IMR-90 (cell line): ENCODE results near the gene BCCIP. TPM values are rescaled to one million over a fixed set of nuclear protein-coding genes. Genes with fewer than 3 reads are reported as not detected.
A peak's percentile ranks its signal among the peaks of the same experiment; 100 is the strongest.

Experiments
- ATAC-seq: fragments of 200-7000 bp; cut with Tn5 transposase; 2 replicates; pipeline ENCODE4 v1.9.1; 2020; ENCODE audit warnings: low read depth, mild to moderate bottlenecking, moderate library complexity
- BruUV-seq: library from RNA; stranded (reverse); fragments of 400-500 nt; replicated peaks from 2 replicates; lab custom pipeline; 2021; lab: Mats Ljungman, UMichigan
- CTCF ChIA-PET: fragments of 300-600 bp; formaldehyde crosslinking; extraction: SDS; loops from one replicate; lab custom pipeline; 2021; ENCODE audit warnings: antibody characterized with exemption; lab: Yijun Ruan, JAX
- POLR2A ChIA-PET: fragments of 300-600 bp; sonication (Branson Sonifier 250); formaldehyde crosslinking; loops from one replicate; lab custom pipeline; 2022; ENCODE audit warnings: antibody characterized with exemption; ENCODE audit not compliant: unreplicated experiment; lab: Charles Lee
- DNase-seq: peaks from one replicate; pipeline ENCODE4 v3.0.0; 2013
- H2AFZ ChIP-seq: replicated peaks from 2 replicates; pipeline ENCODE3; 2013; ENCODE audit warnings: low read length, mild to moderate bottlenecking; ENCODE audit not compliant: poor library complexity
- H2AK5ac ChIP-seq: 2 replicates; pipeline ENCODE4 v1.6.1; 2013; ENCODE audit warnings: low read depth, low read length, inconsistent platforms
- H2AK9ac ChIP-seq: replicated peaks from 2 replicates; pipeline ENCODE3; 2013; ENCODE audit warnings: mild to moderate bottlenecking, low read depth, low read length, moderate library complexity; ENCODE audit not compliant: poor library complexity
- H2BK120ac ChIP-seq: 2 replicates; pipeline ENCODE4 v1.6.1; 2013; ENCODE audit warnings: low read depth, low read length, inconsistent platforms
- H2BK15ac ChIP-seq: 3 replicates; pipeline ENCODE4 v1.6.1; 2013; ENCODE audit warnings: low read depth, low read length, inconsistent platforms
- H2BK20ac ChIP-seq: 2 replicates; pipeline ENCODE4 v1.6.1; 2013; ENCODE audit warnings: low read depth, mild to moderate bottlenecking, inconsistent platforms, low read length, moderate library complexity
- H2BK5ac ChIP-seq: 2 replicates; pipeline ENCODE4 v1.6.1; 2013; ENCODE audit warnings: mild to moderate bottlenecking, low read depth, low read length, inconsistent platforms; ENCODE audit not compliant: poor library complexity, severe bottlenecking
- H3K14ac ChIP-seq: replicated peaks from 2 replicates; pipeline ENCODE4 v1.6.1; 2013; ENCODE audit warnings: low read depth, low read length, inconsistent platforms
- H3K18ac ChIP-seq: 2 replicates; pipeline ENCODE4 v1.6.1; 2013; ENCODE audit warnings: low read depth, low read length, control low read depth
- H3K23ac ChIP-seq: 2 replicates; pipeline ENCODE4 v1.6.1; 2013; ENCODE audit warnings: low read depth, low read length, inconsistent platforms
- H3K27ac ChIP-seq: 2 replicates; pipeline ENCODE4 v1.5.1; 2013; ENCODE audit warnings: mild to moderate bottlenecking, control low read depth, low read length; ENCODE audit not compliant: insufficient read depth
- H3K27me3 ChIP-seq: 2 replicates; pipeline ENCODE4 v1.6.1; 2013; ENCODE audit warnings: low read length; ENCODE audit not compliant: control insufficient read depth, insufficient read depth
- H3K36me3 ChIP-seq: 2 replicates; pipeline ENCODE4 v1.6.1; 2013; ENCODE audit warnings: low read length, mixed read lengths; ENCODE audit not compliant: control insufficient read depth, insufficient read depth
- H3K4ac ChIP-seq: 2 replicates; pipeline ENCODE4 v1.6.1; 2013; ENCODE audit warnings: low read depth, low read length, inconsistent platforms
- H3K4me1 ChIP-seq: 2 replicates; pipeline ENCODE4 v1.6.1; 2013; ENCODE audit warnings: low read length, mixed read lengths; ENCODE audit not compliant: control insufficient read depth, insufficient read depth
- H3K4me2 ChIP-seq: 2 replicates; pipeline ENCODE4 v1.6.1; 2013; ENCODE audit warnings: low read depth, mild to moderate bottlenecking, control low read depth, low read length, moderate library complexity
- H3K4me3 ChIP-seq: 2 replicates; pipeline ENCODE4 v1.5.1; 2013; ENCODE audit warnings: low read depth, mild to moderate bottlenecking, control low read depth, low read length, moderate library complexity; ENCODE audit not compliant: insufficient read depth
- H3K56ac ChIP-seq: 2 replicates; pipeline ENCODE4 v1.6.1; 2013; ENCODE audit warnings: low read length, inconsistent platforms; ENCODE audit not compliant: insufficient read depth; ENCODE audit errors: extremely low read depth
- H3K79me1 ChIP-seq, 2 experiments: 2 replicates each; pipeline ENCODE4 v1.6.1; 2013; ENCODE audit warnings: low read length in 2 of 2, inconsistent platforms in 1 of 2, low read depth in 1 of 2
- H3K9ac ChIP-seq: 2 replicates; pipeline ENCODE4 v1.6.1; 2013; ENCODE audit warnings: low read depth, low read length, control low read depth
- H3K9me1 ChIP-seq: 2 replicates; pipeline ENCODE4 v1.6.1; 2013; ENCODE audit warnings: low read length, inconsistent platforms; ENCODE audit not compliant: insufficient read depth
- H3K9me3 ChIP-seq: 2 replicates; pipeline ENCODE4 v1.6.1; 2013; ENCODE audit warnings: low read length; ENCODE audit not compliant: control insufficient read depth, insufficient read depth
- H4K20me1 ChIP-seq: 2 replicates; pipeline ENCODE4 v1.6.1; 2013; ENCODE audit warnings: low read length, inconsistent platforms; ENCODE audit not compliant: insufficient read depth
- H4K5ac ChIP-seq: 2 replicates; pipeline ENCODE4 v1.6.1; 2013; ENCODE audit warnings: mild to moderate bottlenecking, low read depth, low read length, control low read depth
- H4K8ac ChIP-seq, 2 experiments: 2 replicates each; pipeline ENCODE4 v1.6.1; 2013; ENCODE audit warnings: low read depth in 2 of 2, low read length in 2 of 2, control low read depth in 1 of 2, inconsistent platforms in 1 of 2
- H4K91ac ChIP-seq: 2 replicates; pipeline ENCODE4 v1.6.1; 2013; ENCODE audit warnings: low read depth, low read length, inconsistent platforms; ENCODE audit not compliant: insufficient read depth
- BHLHE40 ChIP-seq: fragments of 150-350 bp; IDR thresholded peaks from 2 replicates; pipeline ENCODE4 v1.6.1; 2016; ENCODE audit warnings: mild to moderate bottlenecking, low read depth, low read length
- CEBPB ChIP-seq: IDR thresholded peaks from 2 replicates; pipeline ENCODE4 v1.6.1; 2012; ENCODE audit warnings: low read depth, low read length, improper control_type of control experiment
- CHD1 ChIP-seq: IDR thresholded peaks from 2 replicates; pipeline ENCODE4 v1.6.1; 2012; ENCODE audit warnings: low read depth, low read length, improper control_type of control experiment
- CTCF ChIP-seq: conservative IDR thresholded peaks from 2 replicates; pipeline ENCODE4 v1.5.1; 2012; ENCODE audit warnings: mild to moderate bottlenecking, low read depth, low read length, improper control_type of control experiment
- FOS ChIP-seq: fragments of 150-350 bp; IDR thresholded peaks from 2 replicates; pipeline ENCODE4 v1.6.1; 2016; ENCODE audit warnings: low read depth, low read length
- MAFK ChIP-seq: IDR thresholded peaks from 2 replicates; pipeline ENCODE4 v1.6.1; 2012; ENCODE audit warnings: low read depth, low read length, improper control_type of control experiment
- MAZ ChIP-seq: IDR thresholded peaks from 2 replicates; pipeline ENCODE4 v1.6.1; 2012; ENCODE audit warnings: low read depth, mild to moderate bottlenecking, low read length, improper control_type of control experiment, moderate library complexity, borderline replicate concordance
- MXI1 ChIP-seq: IDR thresholded peaks from 2 replicates; pipeline ENCODE4 v1.6.1; 2012; ENCODE audit warnings: low read depth, mild to moderate bottlenecking, low read length, moderate library complexity, borderline replicate concordance
- NFE2L2 ChIP-seq: fragments of 150-350 bp; IDR thresholded peaks from 2 replicates; pipeline ENCODE4 v1.6.1; 2016; ENCODE audit warnings: low read depth, mild to moderate bottlenecking, low read length
- POLR2A ChIP-seq: IDR thresholded peaks from 2 replicates; pipeline ENCODE4 v1.6.1; 2012; ENCODE audit warnings: mild to moderate bottlenecking, low read depth, low read length
- RAD21 ChIP-seq: IDR thresholded peaks from 2 replicates; pipeline ENCODE4 v1.6.1; 2012; ENCODE audit warnings: low read length, improper control_type of control experiment
- RCOR1 ChIP-seq: IDR thresholded peaks from 2 replicates; pipeline ENCODE4 v1.6.1; 2012; ENCODE audit warnings: mild to moderate bottlenecking, low read length, improper control_type of control experiment; ENCODE audit not compliant: insufficient replicate concordance
- RFX5 ChIP-seq: IDR thresholded peaks from 2 replicates; pipeline ENCODE4 v1.8.0; 2012; ENCODE audit warnings: low read depth, mild to moderate bottlenecking, low read length, moderate library complexity
- SMC3 ChIP-seq: fragments of 150-350 bp; IDR thresholded peaks from 2 replicates; pipeline ENCODE4 v1.6.1; 2016; ENCODE audit warnings: low read depth, mild to moderate bottlenecking, antibody characterized with exemption, low read length, moderate library complexity
- WGBS, 2 experiments: methylation state at CpG; one replicate each; pipeline versions ENCODE4 v1.1.5 to v1.1.7; 2013; ENCODE audit warnings: missing lambda C conversion rate in 2 of 2; ENCODE audit not compliant: insufficient read length in 1 of 2; ENCODE audit errors: extremely low coverage in 2 of 2; 5-methylcytosine and 5-hydroxymethylcytosine counted together
- dilution Hi-C: fragments of 300-500 bp; cut with HindIII; formaldehyde crosslinking; loops from one replicate; pipeline ENCODE4 v1.14.3; 2018; ENCODE audit warnings: low sequenced_read_pairs; ENCODE audit not compliant: unreplicated experiment
- in situ Hi-C: fragments of 300-500 bp; cut with MboI; formaldehyde crosslinking; loops from 3 replicates; pipeline ENCODE4 v1.14.3; 2019; ENCODE audit warnings: low sequenced_read_pairs, inconsistent platforms, mixed read lengths
- intact Hi-C: fragments of 100-400 bp; cut with micrococcal nuclease; formaldehyde crosslinking; loops from 2 replicates; pipeline ENCODE4 v1.10.0; 2022
- polyA plus RNA-seq, 3 experiments: library from polyadenylated mRNA; depleted of rRNA; stranded (reverse); fragments of >200 nt; gene quantifications; 2 replicates each; pipeline ENCODE4 v1.2.3, GENCODE V29; 2012; ENCODE audit warnings: low replicate concordance in 1 of 3
- total RNA-seq: library from RNA; depleted of rRNA; stranded (reverse); fragments of >200 nt; gene quantifications from 2 replicates; pipeline ENCODE4 v1.2.3, GENCODE V29; 2012
- TF ChIP-seq, protein P1 (sequence below): fragments of 150-350 bp; IDR thresholded peaks from 2 replicates; pipeline ENCODE4 v1.6.1; 2016; ENCODE audit warnings: low read depth, mild to moderate bottlenecking, low read length, moderate library complexity, borderline replicate concordance

BCCIP gene
- total and polyA plus RNA-seq, 2 of the 4 experiments (the other 2 are of a cell fraction), result 31.9 to 49.2 TPM

- peak overlapping the region; percentile 47 for H3K4me2 ChIP-seq
- ChIA-PET CTCF (no interaction called here), POLR2A (interaction anchor here (0.7 kb wide), 1 partner anchor 1571 kb away, joined by 8 read pairs; no protein-coding TSS in a partner anchor)
- H4K20me1 ChIP-seq, result peaks cover 10% of the 10 kb centered on the region
- H2BK20ac ChIP-seq, result no peak overlapping the region
- no peak overlapping the region for H3K56ac ChIP-seq
- H3K79me1 ChIP-seq, result peaks cover 10 to 16% of the 10 kb centered on the region in 2 experiments
- H3K23ac ChIP-seq, result no peak overlapping the region
- peak overlapping the region; percentile 11; the same call in 1 of the 2 replicates for H2AK5ac ChIP-seq
- no TSS peak for BruUV-seq
- intact Hi-C loops (loop anchor here (1.0 kb wide), 1 partner anchor 8 kb away; no protein-coding TSS in a partner anchor), dilution Hi-C loops (no loop called here), in situ Hi-C loops (no loop called here)
- H2AFZ ChIP-seq, result no peak overlapping the region
- H4K91ac ChIP-seq, result no peak overlapping the region
- no peak overlapping the region for H2BK120ac ChIP-seq
- H3K18ac ChIP-seq, result peak overlapping the region; percentile 16; the same call in 1 of the 2 replicates
- peaks cover 4% of the 10 kb centered on the region; the same call in 1 of the 2 replicates for H3K9me3 ChIP-seq
- H2AK9ac ChIP-seq, result no peak overlapping the region
- no peak overlapping the region for H4K5ac ChIP-seq
- peak overlapping the region in 1 of 2 experiments; percentile 3; a peak in 1 of 4 replicates for H4K8ac ChIP-seq
- H3K4ac ChIP-seq, result peak overlapping the region; percentile 11; the same call in 1 of the 2 replicates
- ATAC-seq (peak; percentile 95), DNase-seq (peak; percentile 96)
- H3K27ac ChIP-seq, result peak overlapping the region; percentile 62; the same call in 1 of the 2 replicates
- H2BK5ac ChIP-seq, result peak overlapping the region; percentile 71
- no peak overlapping the region for H2BK15ac ChIP-seq
- WGBS, 2 experiments, result 46% methylated on average over 6 of the region's 11 CpGs; no CpG with 5 or more reads in 1 of the 2 experiments
- H3K9me1 ChIP-seq, result peaks cover 7% of the 10 kb centered on the region; the same call in 1 of the 2 replicates
- H3K9ac ChIP-seq, result no peak overlapping the region
- peaks cover 6% of the 10 kb centered on the region for H3K36me3 ChIP-seq
- H3K27me3 ChIP-seq, result no peaks in the 10 kb centered on the region
- peaks cover 10% of the 10 kb centered on the region for H3K4me1 ChIP-seq
- H3K4me3 ChIP-seq, result no peak overlapping the region
- H3K14ac ChIP-seq, result no peak overlapping the region
- TF ChIP-seq MAZ (no peak), CEBPB (peak; percentile 39; the same call in 1 of the 2 replicates), RFX5 (no peak), NFE2L2 (peak; percentile 39; the same call in 1 of the 2 replicates), MXI1 (no peak), BHLHE40 (no peak), RCOR1 (no peak), SMC3 (no peak), CHD1 (no peak), FOS (peak; percentile 81), POLR2A (no peak), RAD21 (no peak), CTCF (no peak), MAFK (no peak)
- TF ChIP-seq, protein P1, sequence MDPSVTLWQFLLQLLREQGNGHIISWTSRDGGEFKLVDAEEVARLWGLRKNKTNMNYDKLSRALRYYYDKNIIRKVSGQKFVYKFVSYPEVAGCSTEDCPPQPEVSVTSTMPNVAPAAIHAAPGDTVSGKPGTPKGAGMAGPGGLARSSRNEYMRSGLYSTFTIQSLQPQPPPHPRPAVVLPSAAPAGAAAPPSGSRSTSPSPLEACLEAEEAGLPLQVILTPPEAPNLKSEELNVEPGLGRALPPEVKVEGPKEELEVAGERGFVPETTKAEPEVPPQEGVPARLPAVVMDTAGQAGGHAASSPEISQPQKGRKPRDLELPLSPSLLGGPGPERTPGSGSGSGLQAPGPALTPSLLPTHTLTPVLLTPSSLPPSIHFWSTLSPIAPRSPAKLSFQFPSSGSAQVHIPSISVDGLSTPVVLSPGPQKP, result no peak
Observed at GRCh38 chr10:125878957-125879835, 55.9 kb downstream of the BCCIP start.
